Keratinocyte (primary cell): ENCODE measurements around the gene SH3D21. TPM values are rescaled to one million over a fixed set of nuclear protein-coding genes. Genes with fewer than 3 reads are reported as not detected.

ENCODE experiments used
- DNase-seq: peaks from one replicate; pipeline ENCODE4 v3.0.0-alpha.2; 2011; ENCODE audit warnings: low read depth, missing footprints, low spot score
- FAIRE-seq: peaks from 2 replicates; lab custom pipeline; 2011; peaks lifted over from hg19 to GRCh38; lab: Jason Lieb, UNC
- H2AFZ ChIP-seq: 2 replicates; pipeline ENCODE4 v1.6.0; 2012; ENCODE audit warnings: low read length, control low read depth, inconsistent platforms; ENCODE audit not compliant: control insufficient read depth
- H3K27ac ChIP-seq: 2 replicates; pipeline ENCODE4 v1.5.1; 2011; ENCODE audit warnings: low read length; ENCODE audit not compliant: control insufficient read depth, insufficient read depth
- H3K27me3 ChIP-seq: 3 replicates; pipeline ENCODE4 v1.6.0; 2011; ENCODE audit warnings: low read length; ENCODE audit not compliant: control insufficient read depth, insufficient read depth; ENCODE audit errors: extremely low read depth
- H3K36me3 ChIP-seq, 2 experiments: 2 replicates in 1 of 2; 3 replicates in 1 of 2; pipeline ENCODE4 v1.5.1; 2011; ENCODE audit warnings: low read length in 2 of 2, mild to moderate bottlenecking in 1 of 2; ENCODE audit not compliant: control insufficient read depth in 2 of 2, insufficient read depth in 2 of 2; ENCODE audit errors: extremely low read depth in 1 of 2
- H3K4me1 ChIP-seq: 3 replicates; pipeline ENCODE4 v1.5.1; 2011; ENCODE audit warnings: low read length; ENCODE audit not compliant: control insufficient read depth, insufficient read depth; ENCODE audit errors: extremely low read depth
- H3K4me2 ChIP-seq: 3 replicates; pipeline ENCODE4 v1.6.0; 2011; ENCODE audit warnings: low read depth, low read length; ENCODE audit not compliant: control insufficient read depth, insufficient read depth; ENCODE audit errors: extremely low read depth
- H3K4me3 ChIP-seq, 3 experiments: fragments of 200-600 bp in 1 of 3; sonication (generic) in 1 of 3; 2 replicates in 2 of 3; 3 replicates in 1 of 3; pipeline ENCODE4 v1.5.1; 2011 to 2016; ENCODE audit warnings: low read length in 3 of 3, mild to moderate bottlenecking in 3 of 3, control low read depth in 2 of 3, inconsistent platforms in 1 of 3, low read depth in 1 of 3, mixed read lengths in 1 of 3, mixed run types in 1 of 3, moderate library complexity in 1 of 3; ENCODE audit not compliant: control insufficient read depth in 2 of 3, insufficient read depth in 2 of 3; ENCODE audit errors: extremely low read depth in 1 of 3
- H3K79me2 ChIP-seq: 2 replicates; pipeline ENCODE4 v1.6.0; 2012; ENCODE audit warnings: low read length; ENCODE audit not compliant: control insufficient read depth, insufficient read depth
- H3K9ac ChIP-seq: 3 replicates; pipeline ENCODE4 v1.6.0; 2011; ENCODE audit warnings: low read length; ENCODE audit not compliant: control insufficient read depth, insufficient read depth; ENCODE audit errors: extremely low read depth
- H3K9me1 ChIP-seq: 3 replicates; pipeline ENCODE4 v1.6.0; 2011; ENCODE audit warnings: low read length; ENCODE audit not compliant: control insufficient read depth, insufficient read depth; ENCODE audit errors: extremely low read depth
- H3K9me3 ChIP-seq: 2 replicates; pipeline ENCODE4 v1.5.1; 2012; ENCODE audit warnings: low read depth, low read length; ENCODE audit not compliant: control insufficient read depth
- H4K20me1 ChIP-seq: 3 replicates; pipeline ENCODE4 v1.6.0; 2011; ENCODE audit warnings: low read length; ENCODE audit not compliant: control insufficient read depth, insufficient read depth; ENCODE audit errors: extremely low read depth
- CTCF ChIP-seq, 3 experiments: IDR thresholded peaks in 1 of 3; conservative IDR thresholded peaks in 1 of 3; optimal IDR thresholded peaks in 1 of 3; 2 replicates in 2 of 3; 3 replicates in 1 of 3; pipeline versions ENCODE3 to v1.5.1; 2011; ENCODE audit warnings: low read length in 3 of 3, mild to moderate bottlenecking in 3 of 3, moderate library complexity in 2 of 3, control low read depth in 1 of 3, inconsistent platforms in 1 of 3; ENCODE audit not compliant: insufficient read depth in 2 of 3; ENCODE audit errors: extremely low read depth in 1 of 3
- EZH2 ChIP-seq: IDR thresholded peaks from one replicate; pipeline ENCODE4 v1.6.1; 2012; ENCODE audit warnings: inconsistent platforms, mild to moderate bottlenecking, low read length, moderate library complexity
- dilution Hi-C: fragments of 300-500 bp; cut with MboI; formaldehyde crosslinking; loops from one replicate; pipeline ENCODE4 v1.7.0; 2020; ENCODE audit warnings: low sequenced_read_pairs; ENCODE audit not compliant: extremely low pct_ligation_motif_present
- polyA plus RNA-seq, 5 experiments: library from polyadenylated mRNA; depleted of rRNA in 3 of 5; stranded (reverse) in 3 of 5; stranded (forward) in 1 of 5; unstranded in 1 of 5; fragments of >200 nt; gene quantifications; 1 replicate in 1 of 5; 2 replicates in 3 of 5; 3 replicates in 1 of 5; pipeline versions ENCODE4 v1.2.1 to v1.2.3, GENCODE V29; 2011 to 2012; ENCODE audit warnings: missing spikeins in 2 of 5, low read depth in 1 of 5, low replicate concordance in 1 of 5

SH3D21 gene
- polyA plus RNA-seq, 1 donor (not counting 4 experiments of a cell fraction or from before 2014, with no cell fraction given), result 7.1 TPM

- Histone ChIP-seq H3K4me2 (no peak overlapping the region), H3K36me3 (peaks cover 48 to 56% of the 10 kb centered on the region in 2 experiments), H3K4me3 (no peak overlapping the region), H3K27ac (no peak overlapping the region), H3K9me3 (no peaks in the 10 kb centered on the region), H4K20me1 (no peaks in the 10 kb centered on the region), H3K9me1 (peaks cover 2% of the 10 kb centered on the region), H2AFZ (no peak overlapping the region), H3K79me2 (no peaks in the 10 kb centered on the region), H3K4me1 (peaks cover under 1% of the 10 kb centered on the region), H3K9ac (no peak overlapping the region), H3K27me3 (no peaks in the 10 kb centered on the region)
- FAIRE-seq (no peak), DNase-seq (no peak)
- dilution Hi-C loops, result no loop called here
- TF ChIP-seq CTCF (optimal IDR thresholded peaks at IDR 0.05 in 1 of 3, IDR thresholded peaks at IDR 0.05 in 1 of 3, conservative IDR thresholded peaks at IDR 0.05 in 1 of 3; ENCODE audit: extremely low read depth in 1 of 3, insufficient read depth in 2 of 3, low read length in 3 of 3) (no peak), EZH2 (no peak)
Observed at GRCh38 chr1:36358514-36359084, 52.4 kb downstream of the SH3D21 start.

GRCh38 chr1:36359383-36359782, 53.2 kb downstream of the SH3D21 start:
- no peaks in the 10 kb centered on the region for H3K9me3 ChIP-seq
- H3K27me3 ChIP-seq, result no peaks in the 10 kb centered on the region
- H4K20me1 ChIP-seq, result no peaks in the 10 kb centered on the region
- no peak overlapping the region for H3K4me2 ChIP-seq
- H3K9me1 ChIP-seq, result peaks cover 2% of the 10 kb centered on the region
- no peaks in the 10 kb centered on the region for H3K4me1 ChIP-seq
- H3K79me2 ChIP-seq, result peaks cover 3% of the 10 kb centered on the region
- dilution Hi-C loops, result no loop called here
- H3K36me3 ChIP-seq, result peaks cover 41 to 51% of the 10 kb centered on the region in 2 experiments
- FAIRE-seq, result no peak
- no peak overlapping the region for H3K9ac ChIP-seq
- DNase-seq, result no peak
- no peak overlapping the region for H3K27ac ChIP-seq
- TF ChIP-seq EZH2, result no peak
- TF ChIP-seq CTCF (optimal IDR thresholded peaks at IDR 0.05 in 1 of 3, IDR thresholded peaks at IDR 0.05 in 1 of 3, conservative IDR thresholded peaks at IDR 0.05 in 1 of 3; ENCODE audit: extremely low read depth in 1 of 3, insufficient read depth in 2 of 3, low read length in 3 of 3), result no peak
- no peak overlapping the region for H2AFZ ChIP-seq
- H3K4me3 ChIP-seq, result no peak overlapping the region
